ENCODE results near the gene CAMK2D. TPM values are rescaled to one million over a fixed set of nuclear protein-coding genes. Genes with fewer than 3 reads are reported as not detected.
"Not testable (repeated sequence)": the region's sequence is repeated elsewhere in the genome, so short reads cannot be mapped to it uniquely, and the experiment has no call there.

Gene CAMK2D
- total RNA-seq, 2 experiments from 2014 or later = 42.8 to 46.7 TPM

- peaks cover 34% of the 10 kb centered on the region for H3K4me1 Mint-ChIP-seq
- no peak for DNase-seq
- no peaks in the 10 kb centered on the region for H3K27me3 Mint-ChIP-seq
- no peak overlapping the region for H3K4me3 Mint-ChIP-seq
- no peaks in the 10 kb centered on the region for H3K9me3 Mint-ChIP-seq
- H3K36me3 Mint-ChIP-seq = peaks cover 41% of the 10 kb centered on the region
- no peak overlapping the region for H3K27ac Mint-ChIP-seq
Observed at GRCh38 chr4:113691676-113692075, 69.9 kb downstream of the CAMK2D start.

- Mint-ChIP-seq H3K4me1 (peaks cover 45% of the 10 kb centered on the region), H3K4me3 (no peak overlapping the region), H3K27me3 (no peaks in the 10 kb centered on the region), H3K36me3 (peaks cover 56% of the 10 kb centered on the region), H3K27ac (peak overlapping the region; percentile 2), H3K9me3 (no peaks in the 10 kb centered on the region)
- DNase-seq = no peak
Observed at GRCh38 chr4:113689394-113689793, 72.1 kb downstream of the CAMK2D start.

- Mint-ChIP-seq H3K36me3 (peaks cover 73% of the 10 kb centered on the region), H3K4me3 (peak overlapping the region; percentile 52), H3K4me1 (peaks cover 53% of the 10 kb centered on the region), H3K27me3 (no peaks in the 10 kb centered on the region), H3K27ac (peak overlapping the region; percentile 83), H3K9me3 (no peaks in the 10 kb centered on the region)
- peak; percentile 9 for DNase-seq
Observed at GRCh38 chr4:113687067-113687718, 74.3 kb downstream of the CAMK2D start.

GRCh38 chr4:113685157-113685556 is 76.4 kb downstream of the CAMK2D start:
- not testable (repeated sequence) for DNase-seq, H3K4me3 Mint-ChIP-seq, H3K27me3 Mint-ChIP-seq
- peaks cover 65% of the 10 kb centered on the region for H3K4me1 Mint-ChIP-seq
- H3K27ac Mint-ChIP-seq = peak overlapping the region; percentile 88
- H3K9me3 Mint-ChIP-seq = peaks cover 10% of the 10 kb centered on the region
- peaks cover 79% of the 10 kb centered on the region for H3K36me3 Mint-ChIP-seq

- peaks cover 12% of the 10 kb centered on the region for H3K9me3 Mint-ChIP-seq
- no peak overlapping the region for H3K4me3 Mint-ChIP-seq
- H3K36me3 Mint-ChIP-seq = peaks cover 77% of the 10 kb centered on the region
- peak overlapping the region; percentile 88 for H3K27ac Mint-ChIP-seq
- peaks cover 63% of the 10 kb centered on the region for H3K4me1 Mint-ChIP-seq
- DNase-seq = peak; percentile 7
- no peaks in the 10 kb centered on the region for H3K27me3 Mint-ChIP-seq
Observed at GRCh38 chr4:113684534-113685091, 76.9 kb downstream of the CAMK2D start.

GRCh38 chr4:113682730-113683537 is 78.6 kb downstream of the CAMK2D start:
- Mint-ChIP-seq H3K4me1 (peaks cover 62% of the 10 kb centered on the region), H3K27me3 (no peaks in the 10 kb centered on the region), H3K9me3 (peaks cover 12% of the 10 kb centered on the region), H3K4me3 (peak overlapping the region; percentile 36), H3K36me3 (peaks cover 78% of the 10 kb centered on the region), H3K27ac (peak overlapping the region; percentile 88)
- DNase-seq = peak; percentile 82

GRCh38 chr4:113678641-113679040 is 82.9 kb downstream of the CAMK2D start:
- Mint-ChIP-seq H3K4me3 (no peak overlapping the region), H3K27me3 (no peaks in the 10 kb centered on the region), H3K9me3 (peaks cover 17% of the 10 kb centered on the region), H3K36me3 (peaks cover 73% of the 10 kb centered on the region), H3K27ac (no peak overlapping the region), H3K4me1 (peaks cover 66% of the 10 kb centered on the region)
- no peak for DNase-seq

- Mint-ChIP-seq H3K4me3 (no peak overlapping the region), H3K4me1 (peaks cover 65% of the 10 kb centered on the region), H3K27ac (peak overlapping the region; percentile 70), H3K36me3 (peaks cover 64% of the 10 kb centered on the region), H3K9me3 (peaks cover 17% of the 10 kb centered on the region), H3K27me3 (no peaks in the 10 kb centered on the region)
- no peak for DNase-seq
Observed at GRCh38 chr4:113677325-113677724, 84.2 kb downstream of the CAMK2D start.

- Mint-ChIP-seq H3K27me3 (no peaks in the 10 kb centered on the region), H3K4me1 (peaks cover 60% of the 10 kb centered on the region), H3K36me3 (peaks cover 57% of the 10 kb centered on the region), H3K4me3 (no peak overlapping the region), H3K9me3 (peaks cover 10% of the 10 kb centered on the region), H3K27ac (no peak overlapping the region)
- DNase-seq = no peak
Observed at GRCh38 chr4:113675731-113676697, 85.5 kb downstream of the CAMK2D start.

GRCh38 chr4:113674733-113675132 is 86.8 kb downstream of the CAMK2D start:
- H3K27ac Mint-ChIP-seq = no peak overlapping the region
- H3K36me3 Mint-ChIP-seq = peaks cover 45% of the 10 kb centered on the region
- H3K4me1 Mint-ChIP-seq = peaks cover 56% of the 10 kb centered on the region
- DNase-seq = no peak
- H3K4me3 Mint-ChIP-seq = no peak overlapping the region
- H3K27me3 Mint-ChIP-seq = no peaks in the 10 kb centered on the region
- peaks cover 5% of the 10 kb centered on the region for H3K9me3 Mint-ChIP-seq

- Mint-ChIP-seq H3K4me1 (peaks cover 57% of the 10 kb centered on the region), H3K4me3 (no peak overlapping the region), H3K27me3 (no peaks in the 10 kb centered on the region), H3K36me3 (peaks cover 45% of the 10 kb centered on the region), H3K9me3 (peaks cover 5% of the 10 kb centered on the region), H3K27ac (no peak overlapping the region)
- DNase-seq = no peak
Observed at GRCh38 chr4:113674251-113674650, 87.3 kb downstream of the CAMK2D start.

- H3K27ac Mint-ChIP-seq = peak overlapping the region; percentile 56
- H3K4me3 Mint-ChIP-seq = no peak overlapping the region
- H3K9me3 Mint-ChIP-seq = peaks cover 5% of the 10 kb centered on the region
- H3K4me1 Mint-ChIP-seq = peaks cover 51% of the 10 kb centered on the region
- H3K27me3 Mint-ChIP-seq = no peaks in the 10 kb centered on the region
- peaks cover 41% of the 10 kb centered on the region for H3K36me3 Mint-ChIP-seq
- peak; percentile 44 for DNase-seq
Observed at GRCh38 chr4:113673450-113673849, 88.1 kb downstream of the CAMK2D start.

GRCh38 chr4:113666386-113667114 is 95.0 kb downstream of the CAMK2D start:
- peaks cover 22% of the 10 kb centered on the region for H3K4me1 Mint-ChIP-seq
- H3K27me3 Mint-ChIP-seq = no peaks in the 10 kb centered on the region
- H3K27ac Mint-ChIP-seq = no peak overlapping the region
- no peak overlapping the region for H3K4me3 Mint-ChIP-seq
- H3K36me3 Mint-ChIP-seq = peaks cover 25% of the 10 kb centered on the region
- no peak for DNase-seq
- no peaks in the 10 kb centered on the region for H3K9me3 Mint-ChIP-seq

- no peak for DNase-seq
- Mint-ChIP-seq H3K9me3 (no peaks in the 10 kb centered on the region), H3K27ac (no peak overlapping the region), H3K27me3 (no peaks in the 10 kb centered on the region), H3K36me3 (peaks cover 23% of the 10 kb centered on the region), H3K4me1 (peaks cover 19% of the 10 kb centered on the region), H3K4me3 (no peak overlapping the region)
Observed at GRCh38 chr4:113665036-113665435, 96.5 kb downstream of the CAMK2D start.
